HepG2 (cell line): Measurements from ENCODE around the gene LCK. TPM values are rescaled to one million over a fixed set of nuclear protein-coding genes. Genes with fewer than 3 reads are reported as not detected.

Source experiments
- BCL6 ChIP-seq: IDR thresholded peaks from 2 replicates; pipeline ENCODE4 v1.6.1; 2016; ENCODE audit warnings: missing genetic modification reagents, missing compliant biosample characterization
- FIP1L1 ChIP-seq: fragments of 200-400 bp; formaldehyde crosslinking; IDR thresholded peaks from 2 replicates; pipeline ENCODE4 v1.6.1; 2018; ENCODE audit warnings: low read depth, mild to moderate bottlenecking, low read length, moderate library complexity, borderline replicate concordance; ENCODE audit not compliant: insufficient read depth
- HDAC1 ChIP-seq: sonication (generic); formaldehyde crosslinking; IDR thresholded peaks from 2 replicates; pipeline ENCODE4 v1.5.1; 2020; ENCODE audit warnings: mild to moderate bottlenecking, missing genetic modification reagents
- HNRNPL ChIP-seq: fragments of 200-400 bp; formaldehyde crosslinking; IDR thresholded peaks from 2 replicates; pipeline ENCODE4 v1.6.1; 2017; ENCODE audit warnings: mild to moderate bottlenecking, low read depth, low read length
- HOXA3 ChIP-seq: sonication (generic); formaldehyde crosslinking; IDR thresholded peaks from 2 replicates; pipeline ENCODE4 v1.5.0; 2020; ENCODE audit warnings: missing genetic modification reagents
- PHF20 ChIP-seq: sonication (generic); formaldehyde crosslinking; IDR thresholded peaks from 2 replicates; pipeline ENCODE4 v1.5.0; 2020; ENCODE audit warnings: mild to moderate bottlenecking, missing genetic modification reagents
- POLR2A ChIP-seq, 2 experiments: IDR thresholded peaks; 2 replicates each; pipeline ENCODE4 v1.6.1; 2011; ENCODE audit warnings: low read depth in 2 of 2, low read length in 2 of 2, mild to moderate bottlenecking in 1 of 2, moderate library complexity in 1 of 2; ENCODE audit not compliant: insufficient read depth in 1 of 2
- POLR2G ChIP-seq: fragments of 200-400 bp; formaldehyde crosslinking; IDR thresholded peaks from 2 replicates; pipeline ENCODE4 v1.6.1; 2018; ENCODE audit warnings: mild to moderate bottlenecking, low read depth, low read length, moderate library complexity
- RARA ChIP-seq: IDR thresholded peaks from 2 replicates; pipeline ENCODE4 v1.6.1; 2016; ENCODE audit warnings: missing genetic modification reagents, missing compliant biosample characterization
- SOX13 ChIP-seq, 3 experiments: fragments of 450-650 bp in 1 of 3; sonication (generic) in 1 of 3; formaldehyde crosslinking in 1 of 3; IDR thresholded peaks in 2 of 3; conservative IDR thresholded peaks in 1 of 3; 2 replicates each; pipeline versions ENCODE4 v1.5.0 to v1.6.1; 2016 to 2020; ENCODE audit warnings: antibody characterized with exemption in 1 of 3, mild to moderate bottlenecking in 1 of 3, missing compliant biosample characterization in 1 of 3, missing genetic modification reagents in 1 of 3, moderate library complexity in 1 of 3
- SOX5 ChIP-seq: IDR thresholded peaks from 2 replicates; pipeline ENCODE4 v1.6.1; 2016; ENCODE audit warnings: borderline replicate concordance
- YEATS2 ChIP-seq: sonication (generic); formaldehyde crosslinking; IDR thresholded peaks from 2 replicates; pipeline ENCODE4 v1.4.0; 2020; ENCODE audit warnings: missing genetic modification reagents, borderline replicate concordance
- ZNF251 ChIP-seq: sonication (generic); formaldehyde crosslinking; IDR thresholded peaks from 2 replicates; pipeline ENCODE4 v1.9.0; 2021; ENCODE audit warnings: mild to moderate bottlenecking, missing genetic modification reagents
- ZNF564 ChIP-seq: sonication (generic); formaldehyde crosslinking; IDR thresholded peaks from 2 replicates; pipeline ENCODE4 v1.8.1; 2023; ENCODE audit warnings: mild to moderate bottlenecking, missing genetic modification reagents
- ZNF703 ChIP-seq: sonication (generic); formaldehyde crosslinking; IDR thresholded peaks from 2 replicates; pipeline ENCODE4 v1.5.1; 2020; ENCODE audit warnings: missing genetic modification reagents, mild to moderate bottlenecking, moderate library complexity, borderline replicate concordance
- polyA plus RNA-seq, 8 experiments: library from polyadenylated mRNA; depleted of rRNA in 3 of 8; stranded (reverse) in 7 of 8; unstranded in 1 of 8; fragments of >200 nt; fragmentation: Illumina TruSeq in 4 of 8; extraction: Trizol in 4 of 8; gene quantifications; 2 replicates each; pipeline versions ENCODE4 v1.2.1 to v1.2.3, GENCODE V29; 2011 to 2016; ENCODE audit warnings: low read depth in 4 of 8, missing spikeins in 1 of 8, mixed read lengths in 1 of 8; ENCODE audit not compliant: insufficient read depth in 1 of 8
- total RNA-seq, 5 experiments: library from RNA; depleted of rRNA; stranded (reverse); fragments of >200 nt; fragmentation: Illumina TruSeq; extraction: Trizol; gene quantifications; 2 replicates each; pipeline ENCODE4 v1.2.3, GENCODE V29; 2016; ENCODE audit warnings: low read depth in 1 of 5
- TF ChIP-seq, protein P1 (sequence below): sonication (generic); formaldehyde crosslinking; IDR thresholded peaks from 2 replicates; pipeline ENCODE4 v1.4.0; 2020; ENCODE audit warnings: missing genetic modification reagents
- TF ChIP-seq, protein P2 (sequence below): sonication (generic); formaldehyde crosslinking; IDR thresholded peaks from 2 replicates; pipeline ENCODE4 v1.5.1; 2020; ENCODE audit warnings: mild to moderate bottlenecking, missing genetic modification reagents
- TF ChIP-seq, protein P3 (sequence below): sonication (generic); formaldehyde crosslinking; IDR thresholded peaks from 2 replicates; pipeline ENCODE4 v1.4.0; 2020; ENCODE audit warnings: mild to moderate bottlenecking, low read depth, missing genetic modification reagents

LCK gene
- total and polyA plus RNA-seq, 2 of the 13 experiments (the other 11 are each of a cell fraction or from before 2014, with no cell fraction given) = 0.93 to 1.8 TPM

DNA sequence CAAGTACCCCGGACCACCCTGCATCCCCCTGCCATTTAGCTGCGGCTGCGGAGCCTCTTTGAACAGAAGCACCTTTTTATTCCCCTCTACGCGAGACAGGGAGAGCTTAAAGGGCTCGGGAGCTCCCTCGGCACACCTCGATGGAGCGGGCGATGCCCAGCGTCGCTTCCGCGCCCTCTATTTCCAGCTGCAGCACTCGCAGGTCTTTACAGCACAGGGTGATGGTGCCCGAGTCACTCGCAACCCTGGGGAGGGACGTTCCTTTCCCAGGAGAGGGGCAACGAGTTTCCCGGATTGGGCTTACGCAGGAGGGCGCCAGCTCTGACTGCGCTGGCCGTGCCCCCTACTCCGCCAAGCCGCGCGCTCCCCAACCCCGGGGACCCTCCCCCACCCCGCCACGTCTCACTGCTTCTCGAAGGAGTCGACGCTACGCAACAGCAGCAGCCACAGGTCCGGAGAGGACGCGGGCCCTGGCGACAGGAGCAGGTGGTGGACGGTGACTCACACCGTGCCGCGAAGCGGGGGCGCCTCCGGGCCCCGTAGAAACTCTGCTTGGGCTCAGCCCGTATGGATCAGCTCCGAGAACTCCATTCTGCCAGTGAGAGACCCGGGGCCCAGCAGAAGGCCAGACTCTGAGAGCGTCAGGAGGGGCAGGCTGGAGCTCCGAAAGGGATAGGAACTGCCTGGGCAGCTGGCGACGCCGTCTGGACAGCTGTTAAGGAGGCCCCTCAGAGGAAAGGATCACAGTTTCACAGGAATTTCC, 9.9 kb upstream of the LCK start (continued):
- TF ChIP-seq, protein P1, sequence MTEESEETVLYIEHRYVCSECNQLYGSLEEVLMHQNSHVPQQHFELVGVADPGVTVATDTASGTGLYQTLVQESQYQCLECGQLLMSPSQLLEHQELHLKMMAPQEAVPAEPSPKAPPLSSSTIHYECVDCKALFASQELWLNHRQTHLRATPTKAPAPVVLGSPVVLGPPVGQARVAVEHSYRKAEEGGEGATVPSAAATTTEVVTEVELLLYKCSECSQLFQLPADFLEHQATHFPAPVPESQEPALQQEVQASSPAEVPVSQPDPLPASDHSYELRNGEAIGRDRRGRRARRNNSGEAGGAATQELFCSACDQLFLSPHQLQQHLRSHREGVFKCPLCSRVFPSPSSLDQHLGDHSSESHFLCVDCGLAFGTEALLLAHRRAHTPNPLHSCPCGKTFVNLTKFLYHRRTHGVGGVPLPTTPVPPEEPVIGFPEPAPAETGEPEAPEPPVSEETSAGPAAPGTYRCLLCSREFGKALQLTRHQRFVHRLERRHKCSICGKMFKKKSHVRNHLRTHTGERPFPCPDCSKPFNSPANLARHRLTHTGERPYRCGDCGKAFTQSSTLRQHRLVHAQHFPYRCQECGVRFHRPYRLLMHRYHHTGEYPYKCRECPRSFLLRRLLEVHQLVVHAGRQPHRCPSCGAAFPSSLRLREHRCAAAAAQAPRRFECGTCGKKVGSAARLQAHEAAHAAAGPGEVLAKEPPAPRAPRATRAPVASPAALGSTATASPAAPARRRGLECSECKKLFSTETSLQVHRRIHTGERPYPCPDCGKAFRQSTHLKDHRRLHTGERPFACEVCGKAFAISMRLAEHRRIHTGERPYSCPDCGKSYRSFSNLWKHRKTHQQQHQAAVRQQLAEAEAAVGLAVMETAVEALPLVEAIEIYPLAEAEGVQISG (CRISPR knock-in tag) = peak; percentile 66
- TF ChIP-seq POLR2A (IDR thresholded peaks at IDR 0.05; ENCODE audit: insufficient read depth in 1 of 2, low read depth in 2 of 2, low read length in 2 of 2) (peak in 1 of 2 experiments; percentile 39; a peak in 1 of 4 replicates), ZNF251 (CRISPR knock-in tag) (0 out of 2 replicates have a peak, but pooled peaks have one; percentile 42), ZNF703 (peak; percentile 69; the same call in 1 of the 2 replicates), HNRNPL (0 out of 2 replicates have a peak, but pooled peaks have one; percentile 38), POLR2G (peak; percentile 43; the same call in 1 of the 2 replicates), YEATS2 (CRISPR knock-in tag) (no peak), HDAC1 (CRISPR knock-in tag) (no peak; the same call in 1 of the 2 replicates), BCL6 (no peak), PHF20 (no peak), SOX13 (IDR thresholded peaks at IDR 0.05) (no peak), SOX13 (CRISPR knock-in tag; conservative IDR thresholded peaks at IDR 0.05 in 1 of 2, IDR thresholded peaks at IDR 0.05 in 1 of 2) (no peak), SOX5 (no peak), RARA (CRISPR knock-in tag) (no peak), FIP1L1 (no peak), ZNF564 (no peak), HOXA3 (CRISPR knock-in tag) (peak; percentile 51; the same call in 1 of the 2 replicates)
- TF ChIP-seq, protein P2, sequence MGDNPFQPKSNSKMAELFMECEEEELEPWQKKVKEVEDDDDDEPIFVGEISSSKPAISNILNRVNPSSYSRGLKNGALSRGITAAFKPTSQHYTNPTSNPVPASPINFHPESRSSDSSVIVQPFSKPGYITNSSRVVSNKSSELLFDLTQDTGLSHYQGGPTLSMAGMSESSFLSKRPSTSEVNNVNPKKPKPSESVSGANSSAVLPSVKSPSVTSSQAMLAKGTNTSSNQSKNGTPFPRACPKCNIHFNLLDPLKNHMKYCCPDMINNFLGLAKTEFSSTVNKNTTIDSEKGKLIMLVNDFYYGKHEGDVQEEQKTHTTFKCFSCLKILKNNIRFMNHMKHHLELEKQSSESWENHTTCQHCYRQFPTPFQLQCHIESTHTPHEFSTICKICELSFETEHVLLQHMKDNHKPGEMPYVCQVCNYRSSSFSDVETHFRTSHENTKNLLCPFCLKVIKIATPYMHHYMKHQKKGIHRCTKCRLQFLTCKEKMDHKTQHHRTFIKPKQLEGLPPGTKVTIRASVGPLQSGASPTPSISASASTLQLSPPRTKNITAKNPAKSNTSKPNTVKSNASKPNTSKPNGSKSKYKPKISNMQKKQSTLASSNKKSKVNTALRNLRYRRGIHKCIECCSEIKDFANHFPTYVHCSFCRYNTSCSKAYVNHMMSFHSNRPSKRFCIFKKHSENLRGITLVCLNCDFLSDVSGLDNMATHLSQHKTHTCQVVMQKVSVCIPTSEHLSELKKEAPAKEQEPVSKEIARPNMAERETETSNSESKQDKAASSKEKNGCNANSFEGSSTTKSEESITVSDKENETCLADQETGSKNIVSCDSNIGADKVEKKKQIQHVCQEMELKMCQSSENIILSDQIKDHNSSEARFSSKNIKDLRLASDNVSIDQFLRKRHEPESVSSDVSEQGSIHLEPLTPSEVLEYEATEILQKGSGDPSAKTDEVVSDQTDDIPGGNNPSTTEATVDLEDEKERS (CRISPR knock-in tag) = peak; percentile 35; the same call in 1 of the 2 replicates
- TF ChIP-seq, protein P3, sequence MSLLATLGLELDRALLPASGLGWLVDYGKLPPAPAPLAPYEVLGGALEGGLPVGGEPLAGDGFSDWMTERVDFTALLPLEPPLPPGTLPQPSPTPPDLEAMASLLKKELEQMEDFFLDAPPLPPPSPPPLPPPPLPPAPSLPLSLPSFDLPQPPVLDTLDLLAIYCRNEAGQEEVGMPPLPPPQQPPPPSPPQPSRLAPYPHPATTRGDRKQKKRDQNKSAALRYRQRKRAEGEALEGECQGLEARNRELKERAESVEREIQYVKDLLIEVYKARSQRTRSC (CRISPR knock-in tag) = no peak
